GM19328 (cell line): ENCODE results near the gene ATP10D.
A peak's percentile ranks its signal among the peaks of the same experiment; 100 is the strongest.

Experiments used
- ATAC-seq: cut with Tn5 transposase; IDR thresholded peaks from one replicate; pipeline ENCODE4 v1.9.1; 2021; ENCODE audit warnings: mild to moderate bottlenecking, moderate library complexity; ENCODE audit not compliant: unreplicated experiment

The ATP10D gene

DNA sequence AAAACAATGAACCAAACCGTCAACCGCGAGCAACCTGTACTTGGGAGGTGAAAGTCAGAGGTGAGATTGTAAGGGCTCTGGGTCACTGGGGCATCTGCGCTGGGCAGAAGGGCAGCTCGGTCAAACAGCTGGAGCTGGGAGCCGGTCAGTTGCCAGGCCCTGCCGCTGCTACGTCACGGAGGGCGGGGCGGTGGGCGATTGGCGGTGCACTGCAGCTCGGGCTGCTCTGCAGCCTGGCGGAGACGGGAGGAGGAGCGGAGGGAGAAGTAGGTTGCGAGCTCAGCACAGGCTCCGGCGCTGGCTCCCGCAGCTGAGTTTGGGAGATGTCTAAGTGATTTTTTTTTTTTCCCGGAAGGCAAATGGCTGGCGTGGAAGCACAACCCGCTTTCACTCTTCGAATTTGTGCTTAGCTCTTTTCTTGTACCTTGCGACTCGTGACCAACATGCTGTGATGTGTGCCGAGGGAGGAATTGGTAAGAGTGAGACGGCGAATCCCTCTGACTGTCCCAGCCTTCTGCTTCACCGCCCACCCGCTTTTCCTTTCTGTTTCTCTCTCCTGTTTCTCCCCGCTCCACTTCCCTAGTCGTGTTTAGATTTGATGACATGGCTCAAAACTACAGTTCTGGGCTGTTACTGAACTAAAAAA, at the start of gene ATP10D:
TSS of gene ATP10D (plus strand) at position 229 of the 646 bp plus-strand sequence. CDS start 27,266 bp downstream, outside the sequence.
- ATAC-seq: peak; percentile 96

- peak; percentile 51 for ATAC-seq
These were observed 42.1 kb upstream of the ATP10D start for GRCh38 chr4:47442980-47443379.

- no peak for ATAC-seq
These were observed 41.0 kb upstream of the ATP10D start for GRCh38 chr4:47444031-47444430.

GRCh38 chr4:47451657-47452056, 33.4 kb upstream of the ATP10D start:
- ATAC-seq: no peak

GRCh38 chr4:47462799-47463234, 22.3 kb upstream of the ATP10D start:
- ATAC-seq: no peak

DNA sequence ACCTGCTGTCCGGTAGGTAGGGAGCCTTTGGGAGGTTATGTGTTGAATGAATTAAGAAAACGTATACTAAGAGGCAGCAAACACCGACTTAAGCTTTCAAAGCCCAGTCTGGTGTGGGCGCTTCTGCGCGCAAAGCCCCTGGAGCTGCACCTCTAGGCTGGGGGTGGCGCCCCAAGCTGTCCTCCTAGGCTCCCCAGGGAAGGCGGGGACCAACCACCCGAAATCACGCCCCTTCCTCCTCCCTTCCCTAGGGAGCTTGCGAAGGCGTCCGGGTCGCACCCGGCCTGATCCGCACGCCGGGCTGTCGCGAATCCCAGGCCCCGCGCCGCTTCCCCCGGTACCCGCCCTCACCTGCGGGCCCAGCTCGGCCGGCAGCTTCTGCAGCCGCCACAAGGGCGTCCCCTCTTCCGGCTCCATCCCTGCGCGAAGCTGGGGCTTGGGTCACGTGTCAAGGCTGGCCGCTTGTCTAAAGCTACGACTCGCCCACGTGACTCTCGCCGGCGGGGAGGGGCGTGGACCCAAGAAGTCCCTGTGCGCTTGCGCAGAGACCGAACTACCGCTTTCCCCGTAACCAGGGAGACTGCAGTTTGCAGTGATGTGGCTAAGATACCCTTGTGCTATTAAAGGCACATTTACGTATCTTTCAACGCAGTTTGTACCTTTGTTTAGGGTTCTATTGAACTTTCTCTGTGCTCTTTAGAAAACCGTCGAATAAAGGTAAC, 21.7 kb upstream of the ATP10D start, which contains the start of gene COMMD8:
TSS of gene COMMD8 (minus strand) at position 468 of the 722 bp plus-strand sequence. CDS start at position 417, 51 bp downstream.
- ATAC-seq: peak; percentile 90

GRCh38 chr4:47465004-47465403, 20.1 kb upstream of the ATP10D start:
- no peak for ATAC-seq

- ATAC-seq: no peak
These were observed 18.9 kb upstream of the ATP10D start for GRCh38 chr4:47466056-47466785.

DNA sequence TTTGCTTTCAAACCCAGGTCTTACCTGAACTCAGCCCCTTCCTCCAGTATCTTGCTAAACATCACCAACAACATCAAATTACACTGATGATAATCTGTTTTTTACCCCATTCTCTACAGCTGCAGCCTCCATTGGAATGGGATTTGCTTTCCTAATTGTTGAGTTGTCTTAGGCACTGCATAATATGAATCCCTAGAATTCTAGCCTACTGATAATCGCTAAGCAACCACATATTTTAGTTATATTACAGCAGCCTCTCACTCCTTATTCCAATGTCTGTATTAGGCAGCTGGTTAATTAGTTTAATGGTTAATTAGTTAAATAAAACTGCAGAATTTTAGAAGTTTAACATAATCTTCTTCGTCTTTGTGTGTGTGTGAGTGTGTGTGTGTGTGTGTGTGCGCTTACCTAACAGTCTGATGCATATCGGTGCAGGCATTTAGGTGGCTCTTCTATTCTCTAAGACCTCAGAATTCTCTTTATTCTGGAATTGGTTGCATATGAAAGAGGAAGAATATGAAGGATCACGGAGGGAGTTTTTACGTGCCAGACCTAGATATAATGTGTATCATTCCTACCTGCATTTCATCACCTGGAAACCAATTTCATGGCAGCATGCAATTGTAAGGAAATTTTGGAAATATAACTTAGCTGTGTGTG, 16.2 kb upstream of the ATP10D start:
- ATAC-seq: no peak

- ATAC-seq: no peak
These were observed 15.1 kb upstream of the ATP10D start for GRCh38 chr4:47469951-47470350.

GRCh38 chr4:47471064-47471463, 14.0 kb upstream of the ATP10D start:
- no peak for ATAC-seq

DNA sequence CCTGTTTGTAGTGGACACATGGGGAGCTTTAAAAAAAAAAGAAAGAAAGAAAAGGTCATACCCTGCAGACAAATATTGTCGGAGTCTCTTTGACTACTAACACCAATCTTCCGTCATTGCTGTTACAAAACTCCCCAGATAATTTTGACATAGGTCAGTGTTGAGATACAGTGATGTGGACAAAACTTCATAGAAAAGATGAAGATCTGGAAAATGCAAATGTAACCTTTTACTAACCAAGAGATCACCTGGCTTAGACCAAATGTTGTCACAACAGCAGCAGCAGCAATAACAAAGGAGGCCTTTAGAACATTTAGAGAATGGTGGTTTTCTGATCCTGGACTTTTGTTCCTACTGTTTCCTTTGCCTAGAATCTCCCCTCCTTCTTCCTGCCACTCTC, 13.5 kb upstream of the ATP10D start:
- ATAC-seq: no peak

GRCh38 chr4:47473141-47473750, 11.8 kb upstream of the ATP10D start:
- ATAC-seq: no peak

DNA sequence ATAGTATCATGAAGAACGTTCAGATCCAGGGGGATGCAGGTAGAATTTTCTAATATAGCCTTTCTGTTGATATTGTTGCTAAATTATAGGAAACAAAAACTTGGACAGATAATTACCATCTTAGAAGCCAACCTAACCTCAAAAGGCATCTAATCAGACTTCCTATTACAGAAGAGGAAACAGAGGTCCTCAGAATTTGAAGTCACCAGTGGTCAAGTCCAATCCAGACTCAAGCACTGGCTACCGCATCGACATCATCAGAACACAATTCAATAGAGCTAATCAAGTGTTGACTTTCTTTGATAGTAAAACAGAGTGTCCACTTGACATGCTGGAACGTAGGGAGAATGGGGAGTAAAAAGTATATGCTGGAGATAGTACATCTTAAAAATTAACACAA, 10.3 kb upstream of the ATP10D start:
- no peak for ATAC-seq

- ATAC-seq: no peak
These were observed 9.7 kb upstream of the ATP10D start for GRCh38 chr4:47475411-47475810.

GRCh38 chr4:47478804-47479203, 6.3 kb upstream of the ATP10D start:
- no peak for ATAC-seq

DNA sequence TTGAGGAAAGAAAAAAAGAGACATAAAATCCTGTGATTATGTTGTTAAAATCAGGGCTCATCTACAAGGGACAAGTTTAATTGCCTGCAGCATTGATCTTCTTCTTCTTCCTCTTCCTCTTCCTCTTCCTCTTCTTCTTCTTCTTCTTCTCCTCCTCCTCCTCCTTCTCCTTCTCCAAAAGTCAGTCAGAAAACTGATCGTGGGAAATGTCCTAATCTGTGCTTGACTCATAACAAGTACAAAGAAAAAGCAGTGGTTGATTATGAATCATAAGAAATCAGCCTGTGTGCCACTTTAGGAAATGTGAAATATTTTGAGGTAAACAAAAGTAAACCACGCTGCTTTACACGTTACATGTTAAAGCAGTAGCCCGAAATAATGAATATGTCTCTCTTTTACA, 2.7 kb upstream of the ATP10D start:
- ATAC-seq: no peak

GRCh38 chr4:47483745-47484144, 1.3 kb upstream of the ATP10D start:
- ATAC-seq: no peak

GRCh38 chr4:47484168-47484567, 907 bp upstream of the ATP10D start:
- no peak for ATAC-seq

DNA sequence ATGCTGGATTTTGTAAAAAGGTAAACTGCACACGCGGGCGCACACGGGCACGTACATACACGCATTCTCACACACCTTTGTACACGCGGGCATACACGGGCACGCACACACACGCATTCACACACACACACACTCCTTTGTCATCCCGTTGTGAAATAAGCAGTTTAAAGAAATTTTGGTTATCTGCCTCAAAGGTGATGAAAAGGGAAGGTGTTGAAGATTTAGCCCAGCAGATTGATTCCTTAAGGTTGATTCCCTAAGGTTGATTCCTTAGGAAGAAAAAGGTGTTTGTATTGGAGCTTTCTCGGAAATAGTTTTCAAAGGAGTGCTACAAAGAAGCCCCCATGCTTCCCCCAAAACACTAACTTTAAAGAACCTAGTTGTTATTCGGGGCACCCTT, 693 bp downstream of the ATP10D start:
- no peak for ATAC-seq

DNA sequence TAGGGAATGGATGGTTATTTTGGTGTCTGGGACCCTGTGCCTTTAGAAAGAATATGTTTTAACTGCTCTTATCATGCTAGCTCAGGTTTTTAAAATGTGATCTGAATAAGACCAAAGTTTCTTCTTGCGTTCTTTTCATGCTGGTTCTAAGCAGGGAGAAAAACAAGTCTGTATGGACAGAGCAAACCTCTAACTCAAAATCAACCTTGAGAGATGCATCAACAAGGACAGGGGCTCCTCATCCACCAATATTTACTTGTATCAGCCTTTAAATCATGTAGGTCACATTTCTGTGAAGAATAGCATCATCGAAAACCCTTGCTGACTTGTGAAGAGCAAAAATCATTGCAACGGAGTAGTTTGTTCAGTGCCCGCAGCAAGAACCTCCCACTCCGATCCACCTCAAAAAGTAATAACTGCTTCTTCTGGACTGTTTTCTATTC, 1.2 kb downstream of the ATP10D start:
- no peak for ATAC-seq
